ENCODE data around the gene COL23A1.

Gene COL23A1

GRCh38 chr5:178577944-178578343 is 12.2 kb downstream of the COL23A1 start:
- Mint-ChIP-seq H3K27ac (no peak overlapping the region), H3K36me3 (ENCODE audit: low read depth) (peaks cover 20% of the 10 kb centered on the region), H3K4me3 (peak overlapping the region; percentile 27), H3K27me3 (ENCODE audit: low read depth, poor library complexity) (peaks cover 57% of the 10 kb centered on the region), H3K9me3 (peaks cover 4% of the 10 kb centered on the region), H3K4me1 (peaks cover 24% of the 10 kb centered on the region)
- no peak for DNase-seq
- TF ChIP-seq, protein P1, sequence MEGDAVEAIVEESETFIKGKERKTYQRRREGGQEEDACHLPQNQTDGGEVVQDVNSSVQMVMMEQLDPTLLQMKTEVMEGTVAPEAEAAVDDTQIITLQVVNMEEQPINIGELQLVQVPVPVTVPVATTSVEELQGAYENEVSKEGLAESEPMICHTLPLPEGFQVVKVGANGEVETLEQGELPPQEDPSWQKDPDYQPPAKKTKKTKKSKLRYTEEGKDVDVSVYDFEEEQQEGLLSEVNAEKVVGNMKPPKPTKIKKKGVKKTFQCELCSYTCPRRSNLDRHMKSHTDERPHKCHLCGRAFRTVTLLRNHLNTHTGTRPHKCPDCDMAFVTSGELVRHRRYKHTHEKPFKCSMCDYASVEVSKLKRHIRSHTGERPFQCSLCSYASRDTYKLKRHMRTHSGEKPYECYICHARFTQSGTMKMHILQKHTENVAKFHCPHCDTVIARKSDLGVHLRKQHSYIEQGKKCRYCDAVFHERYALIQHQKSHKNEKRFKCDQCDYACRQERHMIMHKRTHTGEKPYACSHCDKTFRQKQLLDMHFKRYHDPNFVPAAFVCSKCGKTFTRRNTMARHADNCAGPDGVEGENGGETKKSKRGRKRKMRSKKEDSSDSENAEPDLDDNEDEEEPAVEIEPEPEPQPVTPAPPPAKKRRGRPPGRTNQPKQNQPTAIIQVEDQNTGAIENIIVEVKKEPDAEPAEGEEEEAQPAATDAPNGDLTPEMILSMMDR (IDR thresholded peaks at IDR 0.05), result no peak

DNA sequence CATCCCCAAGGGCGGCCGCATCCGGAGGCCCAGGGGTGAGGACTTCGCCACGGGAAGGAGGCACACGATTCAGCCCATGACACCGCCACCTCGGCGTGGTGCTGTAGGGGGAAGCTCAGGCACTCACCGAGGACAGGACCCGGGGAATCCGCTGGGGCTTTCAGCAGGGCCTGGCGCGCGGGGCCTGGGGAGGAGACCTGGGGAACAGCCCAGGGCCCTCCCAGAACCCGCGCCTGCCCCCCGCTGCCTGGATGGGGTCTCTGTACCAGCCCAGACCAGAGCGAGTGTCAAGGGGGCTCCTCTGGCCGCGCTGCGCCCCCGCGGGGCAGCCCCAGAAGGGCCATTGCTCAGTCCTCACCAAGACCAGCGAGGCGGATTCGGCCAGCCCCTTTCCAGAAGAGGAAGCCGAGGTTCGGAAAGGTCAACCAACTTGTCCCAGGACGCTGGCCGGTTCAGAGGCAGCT is 12.8 kb downstream of the COL23A1 start:
- peak overlapping the region; percentile 78 for H3K4me3 Mint-ChIP-seq

DNA sequence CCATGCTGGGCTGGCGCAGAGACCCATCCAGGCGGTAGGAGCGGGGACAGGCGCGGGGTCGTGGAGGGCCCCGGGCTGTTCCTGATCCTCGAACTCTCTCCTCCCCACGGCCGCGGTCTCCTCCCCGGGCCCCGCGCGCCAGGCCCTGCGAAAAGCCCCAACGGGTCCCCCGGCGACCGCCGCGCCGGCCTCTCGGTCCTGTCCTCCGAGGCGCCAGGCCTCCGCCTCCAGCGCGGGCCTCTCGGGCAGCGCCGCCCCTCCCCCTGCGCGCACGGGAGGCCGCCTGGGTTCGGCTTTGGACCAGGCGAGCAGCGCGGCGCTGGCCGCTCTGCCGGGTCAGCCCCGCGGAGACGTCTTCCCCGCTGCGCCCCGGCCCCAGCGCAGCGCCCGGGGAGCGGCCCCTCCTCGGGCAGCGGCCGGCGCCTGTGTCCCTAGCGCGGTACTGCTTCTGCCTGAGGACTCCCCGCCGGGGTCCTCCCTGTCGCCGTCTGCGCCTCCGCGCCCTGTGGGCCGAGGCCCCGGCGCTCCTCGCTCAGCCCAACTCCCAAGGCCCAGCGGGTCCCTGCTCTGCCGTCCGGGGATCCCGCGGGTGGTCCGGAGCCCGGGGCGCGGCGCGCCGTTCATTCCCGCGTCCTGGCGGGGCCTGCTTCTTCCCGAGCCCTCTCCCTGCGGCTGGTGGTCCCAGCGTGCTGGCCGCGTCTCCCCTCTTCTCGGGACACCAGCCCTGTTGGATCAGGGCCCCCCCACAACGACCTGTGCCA is 13.4 kb downstream of the COL23A1 start:
- Mint-ChIP-seq H3K9me3 (peaks cover 15% of the 10 kb centered on the region), H3K4me1 (peaks cover 14% of the 10 kb centered on the region), H3K27ac (no peak overlapping the region), H3K27me3 (ENCODE audit: low read depth, poor library complexity) (peaks cover 60% of the 10 kb centered on the region), H3K36me3 (ENCODE audit: low read depth) (peaks cover 31% of the 10 kb centered on the region), H3K4me3 (peak overlapping the region; percentile 78)
- TF ChIP-seq, protein P1 (IDR thresholded peaks at IDR 0.05), result no peak
- peak; percentile 72 for DNase-seq

More for the DNA sequence above, 12.8 kb downstream of the COL23A1 start:
- no peak overlapping the region for H3K27ac Mint-ChIP-seq
- H3K4me1 Mint-ChIP-seq, result peaks cover 19% of the 10 kb centered on the region
- H3K36me3 Mint-ChIP-seq (ENCODE audit: low read depth), result peaks cover 25% of the 10 kb centered on the region
- H3K9me3 Mint-ChIP-seq, result peaks cover 9% of the 10 kb centered on the region
- TF ChIP-seq, protein P1 (IDR thresholded peaks at IDR 0.05), result no peak
- DNase-seq, result peak; percentile 40
- H3K27me3 Mint-ChIP-seq (ENCODE audit: low read depth, poor library complexity), result peaks cover 58% of the 10 kb centered on the region

GRCh38 chr5:178573216-178573615 is 17.0 kb downstream of the COL23A1 start:
- Mint-ChIP-seq H3K36me3 (ENCODE audit: low read depth) (peaks cover 56% of the 10 kb centered on the region), H3K27me3 (ENCODE audit: low read depth, poor library complexity) (peaks cover 42% of the 10 kb centered on the region), H3K4me1 (peaks cover 8% of the 10 kb centered on the region), H3K4me3 (no peak overlapping the region), H3K27ac (no peak overlapping the region), H3K9me3 (peaks cover 37% of the 10 kb centered on the region)
- TF ChIP-seq, protein P1 (IDR thresholded peaks at IDR 0.05), result no peak
- DNase-seq, result no peak

DNA sequence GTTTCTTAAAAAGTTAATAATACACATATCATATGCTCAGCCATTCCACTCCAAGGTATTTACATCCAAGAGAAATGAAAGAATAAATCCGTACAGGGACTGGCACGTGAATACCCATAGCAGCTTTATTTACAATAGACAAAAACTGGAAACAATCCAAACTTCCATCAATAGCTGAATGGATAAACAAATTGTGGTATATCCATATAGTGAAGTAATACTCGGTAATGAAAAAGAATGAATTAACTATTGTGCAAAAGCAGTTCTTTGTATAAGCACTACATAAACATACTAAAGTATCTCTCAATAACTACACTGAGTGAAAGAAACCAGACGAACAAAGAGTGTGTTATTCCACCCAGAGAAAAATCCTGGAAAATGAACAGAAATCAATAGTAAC is 17.6 kb downstream of the COL23A1 start:
- Mint-ChIP-seq H3K9me3 (peaks cover 37% of the 10 kb centered on the region), H3K27me3 (ENCODE audit: low read depth, poor library complexity) (peaks cover 36% of the 10 kb centered on the region), H3K4me1 (peaks cover 5% of the 10 kb centered on the region), H3K27ac (no peak overlapping the region), H3K4me3 (no peak overlapping the region), H3K36me3 (ENCODE audit: low read depth) (peaks cover 56% of the 10 kb centered on the region)
- DNase-seq, result no peak
- TF ChIP-seq, protein P1 (IDR thresholded peaks at IDR 0.05), result no peak

DNA sequence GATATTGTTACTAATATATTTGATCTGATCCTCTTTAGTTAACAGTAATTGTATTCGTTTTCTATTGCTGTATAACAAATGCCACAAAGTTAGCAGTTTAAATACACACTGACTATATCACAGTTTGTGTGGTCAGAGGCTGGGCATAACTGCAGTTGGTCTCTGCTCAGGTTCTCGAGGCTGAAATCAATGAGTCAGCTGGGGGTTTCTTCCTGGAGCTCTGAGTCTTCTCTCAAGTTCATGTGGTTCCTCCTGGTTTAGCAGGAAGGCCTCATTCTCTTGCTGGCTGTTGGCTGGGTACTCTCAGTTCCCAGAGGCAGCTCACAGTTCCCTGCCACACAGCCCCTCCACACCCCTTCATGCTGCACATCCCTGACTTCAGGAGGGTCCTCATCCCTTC is 20.7 kb downstream of the COL23A1 start:
- Mint-ChIP-seq H3K9me3 (peaks cover 37% of the 10 kb centered on the region), H3K36me3 (ENCODE audit: low read depth) (peaks cover 45% of the 10 kb centered on the region), H3K4me3 (no peak overlapping the region), H3K27me3 (ENCODE audit: low read depth, poor library complexity) (peaks cover 16% of the 10 kb centered on the region), H3K4me1 (peaks cover 11% of the 10 kb centered on the region), H3K27ac (no peak overlapping the region)
- TF ChIP-seq, protein P1 (IDR thresholded peaks at IDR 0.05), result no peak
- no peak for DNase-seq

Measured in nephron progenitor cell (in vitro differentiated cells).